Activated CD8-positive, alpha-beta memory T cell treated with anti-CD3 and anti-CD28 coated beads for 4 hours (primary cell): ENCODE results near the gene RHPN2.

Source experiments
- DNase-seq, 2 donors: peaks; one replicate each; pipeline ENCODE4 v3.0.0-alpha.2; 2020; ENCODE audit warnings: low read depth in 2 of 2

The RHPN2 gene

DNA sequence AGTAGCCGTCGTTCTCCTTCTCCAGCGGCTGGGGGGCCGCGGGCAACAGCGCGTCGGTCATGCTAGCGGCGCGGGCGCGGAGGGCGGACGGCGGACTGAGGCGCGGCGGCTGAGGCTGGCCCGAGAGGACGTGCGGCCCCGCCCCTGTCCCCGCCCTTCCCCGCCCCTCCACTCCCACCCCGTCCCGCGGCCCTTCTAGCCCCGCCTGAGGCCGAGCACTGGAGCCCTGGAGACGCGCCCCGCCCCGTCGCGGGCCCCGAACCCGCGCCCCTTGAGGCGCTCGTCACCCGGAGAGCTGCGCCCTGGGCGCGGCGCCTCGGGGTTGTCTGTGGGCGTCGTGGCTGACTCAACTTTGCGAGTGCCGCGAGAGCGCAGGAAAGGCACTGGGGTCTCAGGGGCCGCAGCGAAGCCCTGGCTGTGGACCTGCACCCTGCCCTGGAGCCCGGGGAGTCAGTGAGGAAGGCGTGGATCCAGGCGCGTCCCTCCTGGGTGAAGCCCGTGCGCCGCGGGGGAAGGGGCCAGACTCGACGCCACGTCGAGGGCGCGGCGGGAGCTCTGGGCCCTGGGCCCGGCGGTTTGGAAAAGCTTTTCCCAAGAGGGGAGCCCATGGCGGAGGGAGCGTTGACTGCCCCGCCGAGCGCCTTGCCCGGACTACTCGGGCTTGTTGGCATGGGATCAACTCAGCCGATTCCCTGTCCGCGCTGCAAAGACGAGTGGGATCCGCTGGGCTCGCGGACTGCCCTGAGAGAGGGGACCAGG, at the start of gene RHPN2:
Gene RHPN2, minus strand, starts transcription at position 97 of the 759 bp plus-strand sequence. Its CDS starts 36 bp downstream, at position 61.
- peak; percentile 14 to 34 for DNase-seq

DNA sequence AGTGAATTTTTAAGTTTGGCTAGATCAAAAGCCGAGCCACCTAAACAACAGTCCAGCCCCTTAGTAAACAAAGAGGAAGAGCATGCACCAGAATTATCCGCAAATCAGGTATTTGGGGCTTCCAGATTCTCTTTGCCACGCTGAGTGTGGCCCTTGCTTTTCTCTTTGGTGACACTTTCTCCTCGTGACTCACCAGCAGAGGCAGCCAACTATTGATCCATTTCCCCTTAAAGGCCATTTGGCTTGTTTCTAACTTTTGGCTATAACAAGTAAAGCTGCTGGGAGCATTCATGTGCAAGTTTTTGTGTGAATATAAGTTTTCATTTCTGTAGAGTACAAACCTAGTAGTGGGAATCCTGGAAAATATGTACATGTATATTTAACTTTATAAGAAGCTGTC, 49.6 kb upstream of the RHPN2 start:
- DNase-seq, result no peak

DNA sequence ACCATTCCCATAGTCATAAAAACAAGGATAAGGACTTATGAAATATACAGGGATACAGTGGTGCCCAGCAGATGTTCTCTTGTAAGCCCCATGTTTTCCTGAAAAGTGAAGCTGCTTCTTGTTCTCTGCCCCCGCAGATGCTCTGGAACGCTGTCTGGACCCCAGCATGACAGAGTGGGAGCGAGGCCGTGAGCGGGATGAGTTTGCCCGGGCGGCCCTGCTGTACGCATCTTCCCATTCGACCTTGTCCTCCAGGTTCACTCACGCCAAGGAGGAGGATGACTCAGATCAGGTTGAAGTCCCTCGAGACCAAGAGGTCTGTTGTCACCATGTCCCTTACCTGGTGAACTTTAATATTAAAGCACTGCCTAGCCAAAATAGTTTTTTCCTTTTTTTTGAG, 46.9 kb upstream of the RHPN2 start:
- DNase-seq, result no peak

DNA sequence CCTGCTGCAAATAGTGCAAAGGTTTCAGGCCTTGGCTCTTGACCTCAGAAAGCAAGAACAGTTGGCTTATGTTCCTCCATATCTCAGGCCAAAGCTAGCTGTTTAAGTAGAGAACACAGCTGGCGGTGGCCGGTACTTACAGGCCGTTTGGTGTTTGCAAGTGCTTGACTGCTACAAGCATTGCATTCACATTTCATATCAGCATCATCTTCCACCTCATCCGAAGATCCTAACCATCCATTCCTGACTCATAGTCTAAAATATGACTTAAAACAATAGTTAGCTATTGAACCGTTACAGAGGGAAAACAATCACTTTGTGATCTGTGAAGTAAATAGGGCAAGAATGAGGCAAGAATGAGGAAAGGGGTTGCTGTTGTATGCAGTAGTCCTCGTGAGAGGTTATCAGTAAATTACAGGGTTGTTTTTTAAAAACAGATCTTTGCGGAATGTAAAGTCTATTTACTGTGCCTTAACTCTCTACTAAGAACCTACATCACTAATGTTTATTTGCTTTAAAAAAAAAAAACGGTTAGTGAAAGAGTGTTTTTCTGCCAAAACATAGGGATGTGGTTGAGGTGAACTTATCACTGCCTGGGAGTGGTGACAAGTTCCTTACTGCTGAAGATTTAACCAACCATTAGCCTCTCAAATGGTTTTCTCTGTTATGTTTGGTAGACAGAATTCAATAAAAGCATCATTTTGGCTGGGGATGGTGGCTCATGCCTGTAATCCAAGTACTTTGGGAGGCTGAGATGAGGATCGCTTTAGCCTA, 45.6 kb upstream of the RHPN2 start:
- no peak for DNase-seq

DNA sequence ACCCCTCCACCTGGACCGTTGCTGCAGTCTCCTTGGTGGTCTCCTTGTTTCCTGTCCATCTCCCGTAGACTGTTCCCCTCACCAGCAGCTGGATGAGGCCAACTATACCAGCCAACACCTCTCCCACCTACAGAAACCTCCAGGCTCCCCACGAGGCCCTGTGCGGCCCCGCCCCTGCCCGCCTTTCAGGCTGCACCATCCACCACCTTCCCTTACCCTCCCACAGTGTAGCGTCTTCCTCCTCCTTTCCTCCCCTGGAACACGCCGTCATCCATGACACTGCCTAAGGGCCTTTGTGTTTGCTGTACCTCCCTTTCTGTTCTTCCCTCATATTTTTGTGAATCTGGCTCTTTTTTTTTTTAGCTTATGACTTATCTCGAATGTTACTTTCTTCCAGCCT, 43.5 kb upstream of the RHPN2 start:
- no peak for DNase-seq

DNA sequence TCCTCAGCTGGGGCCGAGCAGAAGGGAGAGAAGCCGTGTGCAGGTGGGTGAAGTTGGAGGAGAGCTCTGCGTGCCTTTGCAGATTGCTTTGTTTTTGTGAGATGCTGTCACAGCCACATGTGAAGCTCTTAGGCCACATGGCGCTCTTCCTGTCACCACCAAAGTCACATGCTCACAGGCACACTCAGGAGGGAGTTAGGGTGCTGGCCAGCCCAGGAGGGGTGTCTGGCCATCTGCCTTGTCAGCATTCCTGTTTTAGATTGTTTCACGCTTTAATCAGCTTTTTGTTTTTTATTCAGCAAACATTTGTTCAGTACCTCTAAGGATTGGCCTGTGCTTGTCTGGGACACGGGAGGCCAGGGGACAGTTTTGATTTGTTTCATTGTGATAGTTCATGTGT, 38.2 kb upstream of the RHPN2 start:
- no peak for DNase-seq

DNA sequence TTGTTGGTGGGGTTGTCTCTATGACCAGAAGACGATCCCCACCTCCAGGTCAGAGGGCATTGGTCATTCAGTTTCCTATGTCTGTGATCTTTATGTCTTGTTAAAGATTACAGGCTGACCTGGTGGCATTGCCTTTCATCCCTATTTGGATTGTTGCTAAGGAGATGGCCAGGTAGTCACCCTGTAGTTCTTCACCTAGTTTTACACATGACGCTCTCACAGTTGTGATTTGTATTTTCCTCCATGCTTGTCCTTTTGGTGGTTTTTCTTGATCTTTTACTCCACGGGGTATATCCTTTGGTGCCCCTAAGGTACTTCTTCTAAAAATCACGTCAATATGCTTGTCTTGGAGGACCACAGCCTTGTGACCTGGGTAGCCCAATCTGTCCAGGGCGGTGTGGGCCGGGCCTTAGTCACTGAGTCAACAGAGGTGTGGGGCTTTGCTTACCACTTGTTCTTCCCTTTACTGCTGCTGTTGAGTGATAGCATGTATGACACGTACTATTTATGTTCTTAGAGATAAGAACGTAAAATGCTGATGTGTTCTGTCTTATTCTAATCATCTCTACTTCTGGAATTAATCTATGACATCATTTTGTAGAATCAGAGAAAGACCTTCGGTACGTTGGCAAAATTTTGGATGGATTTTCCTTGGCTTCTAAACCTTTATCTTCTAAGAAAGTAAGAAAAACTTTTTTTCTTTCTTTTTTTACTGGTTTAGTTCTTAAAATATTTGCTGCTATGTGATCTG, 36.4 kb upstream of the RHPN2 start:
- DNase-seq, result no peak

DNA sequence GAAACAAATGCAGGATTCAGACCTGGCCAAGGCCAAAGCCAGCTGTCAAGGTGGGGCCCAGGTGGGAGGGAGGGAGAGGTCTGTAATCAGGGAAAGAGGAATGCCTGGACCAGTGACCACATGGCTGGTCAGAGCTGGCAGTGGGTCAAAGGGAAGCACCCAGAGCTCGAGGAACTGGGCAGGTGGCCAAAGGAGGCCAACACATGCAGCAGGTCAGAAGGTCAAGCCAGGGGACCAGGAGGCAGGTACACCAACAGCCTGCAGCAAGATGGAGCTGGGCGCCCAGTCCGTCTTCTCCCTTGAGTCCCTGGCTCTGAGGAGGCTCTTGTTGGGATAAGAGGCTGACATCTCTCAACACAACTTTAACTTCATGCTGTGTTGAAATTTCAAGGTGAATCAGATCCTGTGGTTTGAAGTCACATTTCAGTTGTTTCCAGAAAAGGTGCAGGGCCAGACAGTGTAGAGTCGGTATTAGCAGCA, 33.4 kb upstream of the RHPN2 start:
- no peak for DNase-seq

DNA sequence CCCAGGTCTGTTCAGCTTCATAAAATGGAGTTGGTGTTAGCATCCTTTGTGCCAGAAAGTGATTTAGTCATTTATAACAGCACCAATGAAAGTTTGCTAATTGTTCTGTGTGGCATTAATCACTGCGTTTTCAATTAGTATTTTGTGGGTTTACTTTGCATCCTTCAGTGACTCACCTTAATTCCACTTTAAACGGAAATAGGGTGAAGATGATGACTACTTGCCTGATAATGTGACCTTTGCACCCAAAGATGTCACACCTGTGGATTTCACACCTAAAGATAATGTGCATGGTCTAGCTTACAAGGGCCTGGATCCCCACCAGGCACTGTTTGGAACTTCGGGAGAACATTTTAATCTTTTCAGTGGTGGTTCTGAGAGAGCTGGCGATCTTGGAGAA, 31.3 kb upstream of the RHPN2 start:
- DNase-seq, result no peak

DNA sequence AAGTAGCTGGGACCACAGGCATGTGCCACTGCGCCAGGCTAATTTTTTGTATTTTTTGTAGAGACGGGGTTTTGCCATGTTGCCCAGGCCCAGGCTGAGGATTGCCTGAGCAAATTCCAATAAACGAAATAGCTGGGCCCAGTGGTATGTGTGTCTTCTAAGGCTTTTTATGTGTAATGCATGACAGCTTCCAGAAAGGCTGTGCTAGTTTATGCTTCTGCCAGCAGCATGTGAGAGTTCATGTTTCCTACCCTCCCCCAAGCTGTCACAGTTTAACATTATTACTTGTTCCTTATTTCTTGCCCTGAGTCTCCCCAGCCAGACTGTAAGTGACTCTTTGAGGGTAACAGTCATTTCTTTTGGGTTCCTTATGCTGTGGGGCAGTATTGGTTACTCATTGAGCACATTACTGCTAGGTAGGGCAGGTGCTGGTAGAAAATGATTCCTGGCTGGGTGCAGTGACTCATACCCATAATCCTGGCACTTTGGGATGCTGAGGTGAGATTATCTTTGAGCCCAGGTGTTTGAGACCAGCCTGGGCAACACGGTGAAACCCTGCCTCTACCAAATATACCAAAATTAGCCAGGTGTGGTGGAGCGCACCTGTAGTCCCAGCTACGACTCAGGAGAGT, 29.9 kb upstream of the RHPN2 start:
- no peak for DNase-seq

DNA sequence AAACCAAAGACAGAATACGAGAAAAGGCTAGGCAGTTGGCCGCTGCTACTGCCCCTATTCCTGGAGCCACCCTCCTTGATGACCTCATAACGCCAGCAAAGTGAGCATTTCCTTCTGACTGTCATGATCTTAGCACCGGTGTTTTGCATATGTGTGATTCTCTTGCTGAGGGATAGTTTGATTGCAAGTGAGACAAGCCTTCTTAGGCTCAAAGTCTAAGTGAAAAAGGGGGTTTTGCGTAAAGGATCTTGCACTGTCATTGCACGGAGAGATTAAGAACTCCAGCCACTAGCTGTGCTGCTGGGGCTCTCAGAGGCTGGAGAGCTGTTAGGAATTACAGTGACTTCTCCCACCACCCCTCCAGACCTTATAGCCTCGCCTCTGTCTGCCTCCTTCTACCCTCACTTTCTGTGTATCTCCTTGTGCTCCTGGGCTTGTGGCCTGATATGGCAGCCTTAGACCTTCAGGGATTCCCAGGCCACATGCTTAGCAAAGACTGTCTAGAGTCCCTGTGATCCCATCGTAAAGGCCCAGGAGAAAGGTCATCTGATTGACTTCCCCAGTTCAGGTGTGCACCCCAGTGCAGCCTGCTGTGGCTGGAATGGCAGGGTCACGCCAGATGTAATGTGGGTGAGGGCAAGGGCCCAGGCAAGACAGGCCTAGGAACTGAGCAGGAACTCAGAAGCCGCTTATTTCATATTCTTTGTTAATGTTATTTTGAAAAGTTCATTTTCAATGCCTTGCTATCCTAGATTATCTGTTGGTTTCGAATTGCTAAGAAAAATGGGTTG, 28.9 kb upstream of the RHPN2 start:
- DNase-seq, result no peak

DNA sequence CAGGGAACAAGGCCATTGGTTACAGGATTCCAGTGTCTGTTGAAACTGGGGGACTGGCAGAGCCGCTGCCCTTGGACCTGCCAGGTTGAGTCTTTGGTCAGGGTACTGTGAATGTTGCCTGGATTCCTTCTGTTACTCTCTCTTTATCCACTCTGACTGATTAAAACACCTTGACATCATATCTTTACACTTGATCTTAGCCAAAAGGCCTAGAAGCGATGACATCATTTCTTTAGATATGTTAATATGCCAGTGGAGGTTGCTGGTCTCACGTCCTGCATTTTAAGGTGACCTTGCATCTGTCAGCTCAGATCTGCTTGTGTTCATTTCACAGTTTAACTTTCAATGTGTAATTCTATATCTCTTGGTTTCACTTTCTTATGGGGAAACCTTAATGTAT, 25.5 kb upstream of the RHPN2 start:
- DNase-seq, result no peak

DNA sequence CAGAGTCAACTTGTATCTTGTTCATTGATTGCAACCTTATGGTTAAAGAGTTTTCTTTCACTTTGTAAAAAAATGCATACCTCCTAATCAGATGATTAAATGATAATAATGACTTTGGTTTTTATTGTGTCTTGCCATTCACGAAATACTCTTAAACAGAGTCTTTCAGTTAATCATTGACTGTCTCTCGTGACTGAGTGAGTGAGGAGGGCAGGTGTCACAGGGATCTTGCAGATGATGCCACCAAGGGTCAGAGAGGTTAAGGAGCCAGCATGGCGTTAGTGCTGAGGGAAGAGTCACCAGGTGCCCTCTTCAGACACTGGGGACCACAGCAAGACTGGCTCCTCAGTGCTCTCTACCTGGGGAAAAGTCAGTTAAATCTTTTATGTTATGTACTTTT, 24.3 kb upstream of the RHPN2 start:
- DNase-seq, result no peak

DNA sequence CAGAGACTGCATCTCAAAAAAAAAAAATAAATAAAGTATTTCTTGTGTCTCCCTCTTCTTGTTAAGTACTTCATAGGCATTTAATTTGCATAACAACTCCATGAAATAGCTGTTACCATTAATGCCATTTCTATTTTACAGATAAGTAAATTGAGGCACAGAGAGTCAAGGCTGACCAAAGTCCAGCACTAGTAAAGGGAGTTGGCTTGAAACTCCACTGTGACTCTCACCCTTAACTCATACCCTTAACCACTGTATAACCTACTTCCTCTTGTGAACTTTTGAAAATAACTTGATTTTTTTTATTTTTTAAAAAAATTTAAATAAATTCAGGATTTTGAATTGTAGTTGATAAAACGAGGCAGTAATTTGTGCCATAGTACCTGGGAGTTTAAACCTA, 22.3 kb upstream of the RHPN2 start:
- DNase-seq, result no peak

DNA sequence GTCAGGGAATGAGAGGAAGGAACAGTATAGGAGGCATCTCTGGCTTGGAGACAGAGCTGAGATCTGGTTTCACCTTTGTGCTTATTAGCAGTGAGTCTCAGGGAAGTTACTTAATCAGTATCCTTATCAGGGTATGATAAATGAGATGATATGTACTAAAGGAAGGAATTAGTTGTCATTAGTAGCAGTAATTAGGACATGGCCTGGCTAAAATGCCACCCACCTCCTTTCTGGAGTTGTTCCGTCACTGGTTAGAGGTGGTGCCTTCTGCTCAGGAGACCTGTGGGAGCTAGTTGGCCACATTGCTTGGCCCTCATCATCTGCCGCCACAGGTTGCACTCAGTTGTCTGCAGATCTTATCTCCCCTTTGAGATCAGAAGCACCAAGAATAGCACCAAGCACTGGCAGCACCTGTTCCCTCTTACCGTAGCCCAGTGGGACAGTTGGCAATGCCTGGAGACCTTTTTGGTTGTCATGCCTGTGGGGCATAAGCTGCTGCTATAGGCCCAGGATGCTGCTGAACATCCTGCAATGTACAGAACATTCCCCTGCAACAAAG, 21.0 kb upstream of the RHPN2 start:
- no peak for DNase-seq

DNA sequence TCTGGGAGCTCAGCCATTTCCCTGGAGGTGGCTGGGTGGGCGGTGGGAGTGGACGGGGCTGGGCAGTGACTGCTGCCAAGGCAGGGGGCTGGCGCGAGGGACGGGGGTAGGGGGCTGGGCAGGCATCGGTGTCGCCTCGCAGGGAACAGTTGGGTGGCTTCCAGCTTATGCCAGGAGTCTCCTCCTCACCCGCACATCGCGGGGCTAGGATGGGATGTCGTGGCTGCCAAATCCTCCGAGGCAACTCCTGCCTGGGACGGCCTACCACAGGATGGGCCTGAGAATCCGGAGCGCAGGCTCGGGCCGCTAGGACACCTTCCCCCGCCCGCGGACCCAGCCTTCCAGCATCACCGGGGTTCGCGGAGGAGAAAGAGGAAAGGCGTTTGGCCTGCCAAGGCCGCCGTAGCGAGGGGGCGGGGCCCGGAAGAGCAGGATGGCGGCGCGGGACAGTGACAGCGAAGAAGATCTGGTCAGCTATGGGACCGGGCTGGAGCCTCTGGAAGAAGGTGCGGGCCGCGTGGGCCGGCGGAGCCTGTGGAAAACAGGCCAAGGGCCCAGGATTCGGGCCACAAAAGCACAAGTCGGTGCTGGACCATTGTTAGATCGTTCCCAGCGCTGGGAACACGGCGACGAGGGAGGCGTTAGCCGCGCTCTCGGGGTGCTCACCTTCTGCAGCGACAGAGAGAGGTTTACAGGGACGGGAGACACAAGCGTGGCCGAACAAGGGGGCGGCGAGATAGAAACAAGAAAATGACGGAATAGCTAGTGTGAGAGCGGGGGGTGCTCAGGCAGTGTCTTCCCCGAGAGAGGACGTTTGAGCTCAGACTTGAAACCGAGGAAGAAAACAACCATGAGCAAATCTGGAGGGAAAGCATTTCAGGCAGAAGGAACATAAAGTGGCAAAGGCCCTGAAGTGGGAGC, 16.3 kb upstream of the RHPN2 start, which contains the start of gene GPATCH1:
Gene GPATCH1, plus strand, starts transcription at position 421 of the 921 bp plus-strand sequence. Its CDS starts 13 bp downstream, at position 434.
- peak; percentile 60 to 67 for DNase-seq

DNA sequence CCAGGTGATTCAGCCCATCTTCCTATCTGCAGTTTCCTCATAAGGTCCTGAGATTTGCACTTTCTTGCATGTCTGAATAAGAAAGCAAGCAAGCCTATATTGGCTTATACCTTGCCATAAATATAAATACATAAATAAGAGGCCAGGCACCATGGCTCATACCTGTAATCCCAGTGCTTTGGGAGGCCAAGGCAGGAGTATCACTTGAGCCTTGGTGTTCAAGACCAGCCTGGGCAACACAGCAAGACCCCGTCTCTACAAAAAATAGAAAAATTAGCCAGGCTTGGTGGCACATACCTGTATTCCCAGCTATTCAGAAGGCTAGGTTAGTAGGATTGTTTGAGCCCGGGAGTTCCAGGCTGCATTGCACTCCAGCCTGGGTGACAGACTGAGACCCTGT, 10.8 kb upstream of the RHPN2 start:
- DNase-seq, result no peak

DNA sequence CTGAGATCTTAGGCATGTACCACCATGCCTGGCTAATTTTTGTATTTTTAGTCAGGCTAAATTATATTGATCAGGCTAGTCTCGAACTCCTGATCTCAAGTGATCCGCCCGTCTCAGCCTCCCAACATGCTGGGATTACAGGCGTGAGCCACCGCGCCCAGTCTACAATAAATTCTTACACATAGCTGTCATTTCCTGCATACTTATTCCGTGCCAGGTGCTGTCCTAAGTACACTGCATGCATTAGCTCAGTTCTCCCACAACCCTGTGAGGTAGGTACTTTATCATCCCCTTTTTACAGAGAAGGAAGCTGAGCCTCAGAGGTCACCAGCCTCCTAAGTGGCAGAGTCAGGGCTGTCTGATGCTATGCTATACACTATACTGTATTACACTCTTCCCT, 7.2 kb upstream of the RHPN2 start:
- DNase-seq, result no peak

DNA sequence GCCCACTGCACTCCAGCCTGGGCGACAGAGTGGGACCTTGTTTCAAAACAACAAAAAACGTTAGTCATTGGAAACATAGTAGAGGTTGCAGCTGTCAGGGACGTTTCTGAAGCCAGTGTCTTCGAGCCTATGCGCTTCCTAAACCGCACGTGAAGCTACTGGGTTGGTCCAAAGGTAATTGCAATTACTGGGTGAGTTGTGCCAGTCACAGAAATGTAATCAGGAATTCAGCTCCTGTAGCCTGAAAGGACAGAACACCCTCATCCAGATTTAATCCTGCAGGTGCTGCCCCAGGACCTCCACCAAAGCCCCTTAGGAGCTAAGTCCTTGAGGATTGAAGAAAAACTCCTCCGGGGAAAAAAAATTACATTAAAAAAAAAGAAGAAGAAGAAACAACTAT, 2.4 kb upstream of the RHPN2 start:
- no peak for DNase-seq

DNA sequence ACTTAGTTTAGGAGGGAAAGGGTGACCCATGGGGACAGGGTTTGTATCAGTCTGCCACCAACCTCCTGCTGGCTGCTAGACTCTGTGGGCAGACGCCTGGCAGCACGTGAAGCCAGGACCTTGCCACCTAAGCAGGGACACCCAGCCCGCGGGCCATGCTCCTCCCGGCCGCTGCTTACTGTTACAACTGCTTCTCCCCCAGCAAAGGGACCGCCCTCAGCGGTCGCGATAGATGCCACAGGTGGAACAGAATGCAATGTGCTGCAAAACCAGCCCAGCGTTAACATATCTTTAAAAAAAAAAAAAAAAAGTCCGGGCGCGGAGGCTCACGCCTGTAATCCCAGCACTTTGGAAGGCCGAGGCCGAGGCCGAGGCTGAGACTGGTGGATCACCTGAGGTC, 1.9 kb upstream of the RHPN2 start:
- DNase-seq, result no peak
